LNCAP (cell line): ENCODE data around the gene B3GNT9.

Experiments
- CTCF ChIP-seq: fragments of 450-650 bp; IDR thresholded peaks from 2 replicates; pipeline ENCODE4 v1.5.1; 2017; ENCODE audit warnings: mild to moderate bottlenecking

Gene B3GNT9

GRCh38 chr16:67164599-67165061 lies 13.8 kb upstream of the B3GNT9 start, which contains the start of gene HSF4:
TSS of gene HSF4 (plus strand) at chr16:67164745. CDS start at chr16:67164812, 67 bp downstream.
- TF ChIP-seq CTCF, result no peak

GRCh38 chr16:67163999-67164558 lies 13.3 kb upstream of the B3GNT9 start:
- TF ChIP-seq CTCF, result no peak

GRCh38 chr16:67163164-67163998 lies 12.6 kb upstream of the B3GNT9 start:
- no peak for TF ChIP-seq CTCF

GRCh38 chr16:67162506-67163163 lies 11.8 kb upstream of the B3GNT9 start:
- no peak for TF ChIP-seq CTCF

GRCh38 chr16:67161595-67162058 lies 10.8 kb upstream of the B3GNT9 start:
- TF ChIP-seq CTCF, result no peak

GRCh38 chr16:67158637-67159600 lies 8.1 kb upstream of the B3GNT9 start:
- TF ChIP-seq CTCF, result no peak
